HG02970 (cell line): ENCODE measurements around the gene E4F1.

Experiments used
- ATAC-seq: cut with Tn5 transposase; IDR thresholded peaks from one replicate; pipeline ENCODE4 v1.9.1; 2021; ENCODE audit warnings: mild to moderate bottlenecking, moderate library complexity, moderate number of reproducible peaks; ENCODE audit not compliant: unreplicated experiment, low FRiP score

Gene E4F1

GRCh38 chr16:2223221-2223941, at the start of gene E4F1:
Gene E4F1, plus strand, starts transcription at chr16:2223591. Its CDS starts 23 bp downstream, at chr16:2223614.
- peak; percentile 96 for ATAC-seq

GRCh38 chr16:2173916-2174315, 49.5 kb upstream of the E4F1 start:
- ATAC-seq: no peak

- ATAC-seq: no peak
Observed at GRCh38 chr16:2174396-2175131, 48.8 kb upstream of the E4F1 start.

- no peak for ATAC-seq
Observed at GRCh38 chr16:2175454-2175853, 47.9 kb upstream of the E4F1 start.

- no peak for ATAC-seq
Observed at GRCh38 chr16:2176047-2176446, 47.3 kb upstream of the E4F1 start.

- ATAC-seq: no peak
Observed at GRCh38 chr16:2177101-2177500, 46.3 kb upstream of the E4F1 start.

GRCh38 chr16:2177561-2177960, 45.8 kb upstream of the E4F1 start:
- ATAC-seq: no peak

GRCh38 chr16:2178321-2179106, 44.9 kb upstream of the E4F1 start:
- no peak for ATAC-seq

- no peak for ATAC-seq
Observed at GRCh38 chr16:2179107-2179501, 44.3 kb upstream of the E4F1 start.

- no peak for ATAC-seq
Observed at GRCh38 chr16:2179576-2179975, 43.8 kb upstream of the E4F1 start.

- ATAC-seq: no peak
Observed at GRCh38 chr16:2180461-2180860, 42.9 kb upstream of the E4F1 start.

GRCh38 chr16:2180962-2181923, 42.1 kb upstream of the E4F1 start:
- ATAC-seq: no peak

- ATAC-seq: no peak
Observed at GRCh38 chr16:2181952-2182351, 41.4 kb upstream of the E4F1 start.

- no peak for ATAC-seq
Observed at GRCh38 chr16:2183671-2184070, 39.7 kb upstream of the E4F1 start.

- no peak for ATAC-seq
Observed at GRCh38 chr16:2184346-2184745, 39.0 kb upstream of the E4F1 start.

- no peak for ATAC-seq
Observed at GRCh38 chr16:2184962-2185361, 38.4 kb upstream of the E4F1 start.

GRCh38 chr16:2186064-2186463, 37.3 kb upstream of the E4F1 start:
- no peak for ATAC-seq

- ATAC-seq: no peak
Observed at GRCh38 chr16:2186505-2186904, 36.9 kb upstream of the E4F1 start.

- no peak for ATAC-seq
Observed at GRCh38 chr16:2187212-2187611, 36.2 kb upstream of the E4F1 start.

GRCh38 chr16:2188395-2188794, 35.0 kb upstream of the E4F1 start:
- ATAC-seq: no peak
